CD4-positive, alpha-beta T cell treated with Interleukin-12 subunit alpha and Interleukin-12 subunit beta, for 1 hour (primary cell): Measurements from ENCODE around the gene TMEM91.
"Not testable (repeated sequence)": the region's sequence is repeated elsewhere in the genome, so short reads cannot be mapped to it uniquely, and the experiment has no call there.

ENCODE experiments used
- DNase-seq: peaks from one replicate; pipeline ENCODE4 v3.0.0-alpha.2; 2020

TMEM91 gene

DNA sequence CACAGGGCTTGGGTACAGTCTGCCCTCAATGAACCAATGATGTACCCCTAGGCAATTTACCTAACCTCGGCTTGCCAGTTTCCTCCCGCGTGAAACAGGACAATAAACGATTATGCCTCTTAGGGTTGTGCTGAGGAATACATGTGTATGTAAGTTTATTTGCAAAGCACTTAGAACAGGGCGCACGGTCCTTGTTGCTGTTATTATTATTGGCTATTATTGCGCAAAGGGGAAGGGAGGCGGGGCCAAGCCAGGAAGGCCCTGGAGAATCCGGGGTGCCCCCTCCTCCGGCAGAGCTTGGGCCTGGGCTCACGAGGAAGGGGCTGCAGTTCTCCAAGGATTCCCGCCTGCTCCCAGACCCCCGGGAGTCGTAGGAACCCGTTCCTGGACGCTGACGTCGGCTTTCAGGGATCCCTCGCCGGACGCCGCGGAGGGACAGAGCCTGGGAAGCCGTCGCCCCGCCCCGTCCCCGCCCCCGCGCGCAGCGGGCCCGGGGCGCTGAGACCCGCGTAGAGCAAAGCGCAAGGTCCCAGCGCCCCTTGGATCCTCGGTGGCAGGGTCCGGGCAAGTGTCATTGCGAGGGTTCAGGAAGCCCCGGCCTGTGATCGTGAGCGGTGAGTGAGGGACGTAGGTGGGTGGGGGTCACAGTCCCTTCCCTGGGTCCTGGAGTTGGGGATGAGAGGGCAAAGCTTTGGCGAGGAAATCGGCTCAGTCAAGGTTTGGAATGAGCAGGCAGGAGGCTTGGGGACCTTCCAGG is at the start of gene TMEM91:
Gene TMEM91 (plus strand): TSS at position 293 of the 757 bp plus-strand sequence. CDS start 1,777 bp downstream, outside the sequence.
- no peak for DNase-seq

DNA sequence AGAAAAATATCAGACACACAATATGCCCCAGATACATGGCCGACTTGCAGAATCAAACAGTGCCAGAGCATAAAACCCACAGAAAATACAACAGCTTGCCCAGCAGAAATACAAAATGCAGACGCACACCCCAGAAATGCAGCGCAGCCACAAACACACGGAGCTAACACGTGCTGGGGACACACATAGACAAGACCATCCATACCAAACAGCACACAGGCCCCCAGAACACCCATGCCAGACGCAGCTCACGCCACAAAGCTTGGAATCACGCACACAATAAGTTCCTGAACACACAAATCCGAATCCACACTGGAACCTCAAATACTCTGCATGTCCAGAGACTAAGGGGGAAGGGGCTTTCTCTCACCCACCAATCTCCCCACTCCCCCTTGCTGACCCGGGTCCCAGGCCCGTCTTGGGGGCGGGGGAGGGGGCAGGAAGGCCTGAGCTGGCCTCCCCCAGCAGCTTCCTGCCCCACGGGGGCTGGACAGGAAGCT is 49.2 kb upstream of the TMEM91 start:
- peak; percentile 49 for DNase-seq

DNA sequence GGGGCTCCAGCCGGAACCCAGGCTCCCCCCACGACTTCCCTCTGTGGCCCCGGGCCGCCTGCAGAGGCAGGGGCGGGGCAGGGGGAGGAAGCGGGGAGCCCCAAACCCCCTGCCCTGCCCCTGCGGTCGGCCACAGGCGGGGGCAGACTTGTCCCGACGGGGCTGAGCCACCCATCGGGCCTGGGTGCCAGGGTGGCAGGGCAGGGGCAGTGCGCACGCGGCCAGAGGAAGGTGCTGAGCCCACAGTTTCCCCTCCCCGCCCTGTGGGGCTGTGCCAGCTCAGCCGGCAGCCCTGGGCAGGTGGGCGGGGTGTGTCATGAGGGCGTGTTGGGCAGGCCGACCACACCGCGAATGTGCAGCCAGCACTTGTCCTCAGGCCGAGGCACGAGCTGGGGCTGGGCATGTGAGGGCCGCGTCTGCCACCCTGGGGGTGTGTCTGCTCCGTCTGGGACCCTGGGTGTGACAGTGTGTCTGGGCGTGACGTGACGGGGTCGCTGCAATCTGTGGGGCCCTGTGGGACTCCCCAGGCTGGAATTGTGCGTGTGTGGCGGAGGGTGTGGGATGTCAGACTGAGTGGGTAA is 48.7 kb upstream of the TMEM91 start:
- DNase-seq, result peak; percentile 89

- no peak for DNase-seq
Observed at GRCh38 chr19:41328157-41328841, 48.0 kb upstream of the TMEM91 start.

DNA sequence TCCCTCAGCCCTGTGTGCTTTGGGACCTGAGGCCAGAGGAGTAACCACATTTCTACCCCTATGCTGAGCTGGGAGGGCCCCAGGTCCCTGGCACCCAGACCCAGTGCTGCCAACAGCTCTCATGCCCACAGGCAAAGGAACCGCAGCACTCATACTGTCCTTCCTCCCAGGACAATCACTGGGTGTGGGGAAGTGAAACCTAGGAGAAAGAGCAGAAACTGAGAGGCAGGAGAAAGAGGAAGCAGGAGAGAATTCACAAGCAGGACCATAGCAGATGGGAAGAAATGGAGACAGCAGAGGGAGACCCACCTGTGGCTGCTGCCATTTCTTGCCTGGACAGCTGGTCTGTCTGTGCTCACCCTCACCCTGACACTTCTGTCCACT is 47.5 kb upstream of the TMEM91 start:
- no peak for DNase-seq

GRCh38 chr19:41330481-41330880 is 45.9 kb upstream of the TMEM91 start:
- peak; percentile 42 for DNase-seq

GRCh38 chr19:41330946-41331678 is 45.2 kb upstream of the TMEM91 start:
- DNase-seq, result no peak

DNA sequence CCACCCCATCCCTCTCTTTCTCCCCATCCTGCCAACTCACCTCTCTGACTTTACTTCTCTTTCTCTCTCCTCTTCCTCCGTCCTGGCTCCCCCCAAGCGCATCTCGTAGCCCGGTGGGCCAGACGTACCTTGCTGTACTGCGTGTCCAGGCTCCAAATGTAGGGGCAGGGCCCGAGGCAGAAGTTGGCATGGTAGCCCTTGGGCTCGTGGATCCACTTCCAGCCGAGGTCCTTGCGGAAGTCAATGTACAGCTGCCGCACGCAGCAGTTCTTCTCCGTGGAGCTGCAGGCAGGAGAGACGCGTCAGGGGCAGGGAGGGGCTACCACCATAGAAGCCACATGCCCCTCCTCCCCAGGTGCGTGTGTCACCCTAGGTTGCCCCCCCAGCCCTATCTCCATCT is 44.3 kb upstream of the TMEM91 start:
- DNase-seq, result no peak

DNA sequence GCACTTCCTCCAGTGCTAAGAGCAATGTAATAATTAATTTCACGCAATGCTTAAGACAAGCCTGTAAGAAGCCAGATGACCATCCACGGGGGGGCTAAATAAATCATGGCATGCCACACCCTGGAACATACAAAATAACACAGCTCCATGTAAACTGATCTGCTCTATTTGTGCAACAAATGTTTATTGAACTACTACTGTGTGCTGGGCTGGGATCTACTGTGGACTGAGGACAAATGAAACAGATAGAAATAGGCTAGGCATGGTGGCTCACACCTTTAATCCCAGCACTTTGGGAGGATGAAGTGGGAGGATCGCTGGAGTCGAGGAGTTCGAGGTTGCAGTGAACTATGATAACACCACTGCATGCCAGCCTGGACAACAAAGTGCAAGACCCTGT is 43.9 kb upstream of the TMEM91 start:
- no peak for DNase-seq

DNA sequence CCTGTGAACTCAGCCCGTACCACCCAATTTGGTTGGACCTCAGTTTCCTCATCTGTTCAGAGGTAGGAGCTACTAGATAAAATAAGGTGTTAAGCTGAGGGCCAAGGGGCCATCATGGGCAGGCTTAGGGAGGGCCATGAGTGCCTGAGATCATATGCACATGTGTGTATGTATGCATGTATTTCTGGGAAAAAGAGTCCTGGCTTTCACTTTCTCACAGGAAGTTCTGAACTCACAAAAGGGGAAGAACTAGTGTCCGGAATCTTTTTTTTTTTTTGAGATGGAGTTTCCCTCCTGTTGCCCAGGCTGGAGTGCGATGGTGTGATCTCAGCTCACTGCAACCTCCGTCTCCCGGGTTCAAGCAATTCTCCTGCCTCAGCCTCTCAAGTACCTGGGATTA is 41.5 kb upstream of the TMEM91 start:
- DNase-seq, result no peak

DNA sequence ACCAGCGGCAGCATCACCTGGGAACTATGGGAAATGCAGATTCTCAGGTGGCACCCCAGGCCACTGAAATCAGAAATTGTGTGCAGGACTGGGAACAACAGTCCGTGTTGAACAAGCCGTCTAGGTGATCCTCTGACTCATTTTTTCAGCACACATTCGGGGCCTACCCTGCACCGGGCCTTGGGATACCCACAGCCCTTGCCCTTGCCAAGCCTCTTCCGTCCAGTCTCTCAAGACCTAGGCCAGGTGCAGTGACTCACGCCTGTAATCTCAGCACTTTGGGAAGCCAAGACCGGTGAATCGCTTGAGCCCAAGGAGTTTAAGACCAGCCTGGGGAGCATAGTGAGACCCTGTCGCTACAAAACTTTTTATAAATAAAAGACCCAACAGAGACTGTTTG is 40.9 kb upstream of the TMEM91 start:
- DNase-seq, result no peak

DNA sequence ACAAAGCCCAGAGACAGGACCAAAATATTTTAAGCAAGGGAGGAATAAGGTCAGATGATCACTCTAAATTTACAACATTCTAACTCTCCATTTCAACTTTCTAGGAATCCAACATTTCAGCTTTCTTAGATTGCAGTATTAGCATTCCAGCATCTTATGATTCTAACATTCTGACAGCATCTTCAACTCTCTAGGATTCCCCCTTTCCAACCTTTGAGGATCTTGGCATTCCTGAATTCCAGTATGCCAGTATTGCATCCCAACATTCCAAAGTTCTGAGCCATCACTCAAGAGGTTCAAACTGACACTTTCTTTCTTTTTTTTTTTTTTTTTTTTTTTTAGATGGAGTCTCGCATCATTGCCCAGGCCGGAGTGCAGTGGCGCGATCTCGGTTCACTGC is 36.4 kb upstream of the TMEM91 start:
- DNase-seq, result no peak

DNA sequence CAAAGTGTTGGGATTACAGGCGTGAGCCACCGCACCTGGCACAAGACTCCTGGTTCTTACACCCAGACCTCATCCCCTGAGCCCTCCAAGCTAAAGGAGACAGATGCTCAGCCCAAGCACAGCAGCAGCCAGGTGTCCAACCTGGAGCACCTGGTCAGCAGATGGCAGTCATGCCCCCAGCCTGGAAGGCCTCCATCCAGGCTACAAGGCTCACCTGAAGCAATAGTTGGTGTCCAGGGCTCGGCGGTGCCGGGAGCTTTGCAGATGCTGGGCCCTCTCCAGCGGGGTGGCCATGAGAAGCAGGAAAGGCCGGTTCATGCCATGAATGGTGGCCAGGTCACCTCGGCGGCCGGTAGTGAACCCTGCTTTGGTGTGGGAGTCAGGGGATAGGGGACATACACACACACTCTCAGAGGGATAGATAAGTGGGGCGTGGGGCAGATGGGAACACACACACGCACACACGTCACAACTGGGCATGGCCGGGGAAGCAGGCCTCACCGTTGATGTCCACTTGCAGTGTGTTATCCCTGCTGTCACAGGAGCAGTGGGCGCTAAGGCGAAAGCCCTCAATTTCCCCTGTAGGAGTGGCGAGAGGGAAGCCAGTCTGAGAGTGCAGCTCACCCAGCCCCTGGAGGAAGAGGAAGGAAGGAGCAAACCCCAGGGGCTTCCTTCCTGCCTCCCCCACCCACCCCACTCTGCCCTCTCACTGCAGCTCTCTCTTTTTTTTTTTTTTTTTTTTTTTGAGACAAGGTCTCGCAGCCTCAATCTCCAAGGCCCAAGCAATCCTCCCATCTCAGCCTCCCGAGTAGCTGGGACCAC is 34.5 kb upstream of the TMEM91 start:
- DNase-seq, result peak; percentile 44

GRCh38 chr19:41344162-41344561 is 32.2 kb upstream of the TMEM91 start:
- no peak for DNase-seq

DNA sequence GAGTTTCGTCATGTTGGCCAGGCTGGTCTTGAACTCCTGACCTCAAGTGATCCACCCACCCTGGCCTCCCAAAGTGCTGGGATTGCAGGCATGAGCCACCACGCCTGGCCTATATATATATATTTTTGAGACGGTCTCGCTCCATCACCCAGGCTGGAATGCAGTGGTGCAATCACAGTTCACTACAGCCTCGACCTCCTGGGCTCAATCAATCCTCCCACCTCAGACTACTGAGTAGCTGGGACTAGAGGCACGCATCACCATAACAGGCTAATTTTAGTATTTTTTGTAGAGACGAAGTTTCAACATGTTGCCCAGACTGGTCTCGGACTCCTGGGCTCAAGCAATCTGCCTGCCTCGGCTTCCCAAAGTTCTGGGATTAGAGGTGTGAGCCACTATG is 29.4 kb upstream of the TMEM91 start:
- DNase-seq, result not testable (repeated sequence)

- no peak for DNase-seq
Observed at GRCh38 chr19:41350735-41351338, 25.5 kb upstream of the TMEM91 start.

DNA sequence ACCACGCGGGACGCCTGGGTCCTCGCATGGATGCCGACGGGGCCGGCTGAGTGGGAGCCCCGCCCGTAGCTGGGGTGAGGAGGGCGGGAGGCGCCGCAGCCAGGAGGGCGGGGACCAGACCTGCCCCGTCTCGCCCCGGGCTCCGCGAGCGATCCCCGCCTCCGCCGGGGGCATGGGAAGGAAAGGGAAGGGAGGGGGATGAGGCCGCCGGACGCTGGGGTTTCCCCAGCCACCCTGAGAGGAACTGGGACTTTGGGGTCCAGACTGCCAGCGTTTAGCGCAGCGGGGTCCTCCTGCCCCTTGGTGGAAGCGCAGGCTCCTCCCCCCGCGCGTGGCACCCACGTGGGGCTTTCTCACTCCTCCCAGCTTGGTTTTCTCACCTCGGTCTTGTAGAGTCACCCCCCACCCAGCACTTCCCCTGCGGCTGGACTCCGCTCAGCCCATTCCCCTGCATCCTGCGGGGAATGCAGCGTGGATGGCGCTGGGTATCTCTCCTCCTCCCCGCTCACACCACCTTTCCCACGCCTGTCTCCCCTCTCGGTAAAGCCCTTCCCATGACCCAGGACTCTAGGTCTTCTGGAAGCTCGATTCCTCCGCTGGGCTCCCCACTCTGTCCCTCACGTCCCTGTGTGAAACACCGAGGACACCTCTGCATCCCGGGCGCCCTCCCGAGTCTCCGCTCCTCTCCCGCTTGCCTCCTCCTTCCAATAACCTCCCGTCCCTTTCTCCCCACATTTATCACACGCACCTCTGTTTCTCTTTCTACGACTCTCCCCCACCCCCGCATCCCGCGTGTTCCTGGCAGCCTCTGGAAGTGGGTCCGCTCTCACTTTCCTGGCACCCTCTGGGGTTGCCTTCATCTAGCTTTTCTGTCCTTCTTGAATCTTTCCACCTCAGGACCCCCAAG is 24.7 kb upstream of the TMEM91 start:
- DNase-seq, result peak; percentile 89

GRCh38 chr19:41352279-41352608 is 24.1 kb upstream of the TMEM91 start:
- DNase-seq, result no peak

DNA sequence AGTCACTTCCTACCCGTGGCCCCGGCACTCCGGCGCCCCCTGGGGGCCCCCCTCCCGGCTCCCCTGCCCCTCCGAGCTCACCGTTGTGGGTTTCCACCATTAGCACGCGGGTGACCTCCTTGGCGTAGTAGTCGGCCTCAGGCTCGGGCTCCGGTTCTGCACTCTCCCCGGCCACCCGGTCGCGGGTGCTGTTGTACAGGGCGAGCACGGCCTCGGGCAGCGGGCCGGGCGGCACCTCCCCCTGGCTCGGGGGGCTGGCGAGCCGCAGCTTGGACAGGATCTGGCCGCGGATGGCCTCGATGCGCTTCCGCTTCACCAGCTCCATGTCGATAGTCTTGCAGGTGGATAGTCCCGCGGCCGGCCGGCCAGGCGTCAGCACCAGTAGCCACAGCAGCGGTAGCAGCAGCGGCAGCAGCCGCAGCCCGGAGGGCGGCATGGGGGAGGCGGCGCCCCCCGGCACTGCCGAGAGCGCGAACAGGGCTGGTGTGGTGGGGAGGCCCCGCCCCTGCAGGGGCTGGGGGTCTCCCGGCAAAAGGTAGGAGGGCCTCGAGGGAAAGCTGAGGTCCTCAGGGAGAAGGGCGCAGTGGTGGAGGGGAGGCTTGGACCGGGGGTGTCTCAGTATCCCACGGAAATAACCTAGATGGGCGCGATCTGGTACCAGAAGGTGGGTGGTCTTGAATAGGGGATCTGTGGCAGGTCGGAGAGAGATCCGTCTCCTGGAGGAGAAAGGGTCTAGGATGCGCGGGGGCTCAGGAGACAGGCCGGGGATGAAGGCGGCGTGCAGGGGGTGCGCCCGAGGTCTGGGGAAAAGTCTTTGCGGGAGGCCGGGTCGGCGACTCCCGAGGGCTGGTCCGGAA is 23.5 kb upstream of the TMEM91 start:
- DNase-seq, result peak; percentile 80
